NCI-H1930 (cell line): Measurements from ENCODE around the gene BRSK1.

ENCODE experiments used
- DNase-seq, 2 experiments: peaks; one replicate each; lab custom pipeline; 2025; lab: John Stamatoyannopoulos, UW

BRSK1 gene

DNA sequence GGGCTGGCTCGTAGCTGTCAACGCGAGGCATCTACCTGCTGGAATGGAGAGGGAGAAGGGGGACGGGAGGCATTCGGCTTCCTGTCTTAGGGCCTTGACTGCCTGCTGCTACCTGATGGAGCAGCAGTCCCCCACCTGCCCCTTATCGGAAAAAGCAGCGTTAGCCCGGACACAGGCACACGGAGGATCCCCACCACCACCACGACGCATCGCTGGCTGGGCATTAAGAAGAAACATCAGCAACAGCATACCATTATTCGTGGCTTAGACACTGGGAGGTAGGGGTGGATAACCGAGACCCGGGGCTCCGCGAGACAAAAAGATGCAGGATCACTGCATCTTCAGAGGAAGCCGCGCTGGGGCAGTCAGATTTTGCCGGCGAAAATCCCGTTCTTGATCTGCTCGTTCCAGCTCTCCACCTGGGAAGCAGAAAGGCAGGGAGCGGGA lies 69.6 kb downstream of the BRSK1 start:
- no peak for DNase-seq

DNA sequence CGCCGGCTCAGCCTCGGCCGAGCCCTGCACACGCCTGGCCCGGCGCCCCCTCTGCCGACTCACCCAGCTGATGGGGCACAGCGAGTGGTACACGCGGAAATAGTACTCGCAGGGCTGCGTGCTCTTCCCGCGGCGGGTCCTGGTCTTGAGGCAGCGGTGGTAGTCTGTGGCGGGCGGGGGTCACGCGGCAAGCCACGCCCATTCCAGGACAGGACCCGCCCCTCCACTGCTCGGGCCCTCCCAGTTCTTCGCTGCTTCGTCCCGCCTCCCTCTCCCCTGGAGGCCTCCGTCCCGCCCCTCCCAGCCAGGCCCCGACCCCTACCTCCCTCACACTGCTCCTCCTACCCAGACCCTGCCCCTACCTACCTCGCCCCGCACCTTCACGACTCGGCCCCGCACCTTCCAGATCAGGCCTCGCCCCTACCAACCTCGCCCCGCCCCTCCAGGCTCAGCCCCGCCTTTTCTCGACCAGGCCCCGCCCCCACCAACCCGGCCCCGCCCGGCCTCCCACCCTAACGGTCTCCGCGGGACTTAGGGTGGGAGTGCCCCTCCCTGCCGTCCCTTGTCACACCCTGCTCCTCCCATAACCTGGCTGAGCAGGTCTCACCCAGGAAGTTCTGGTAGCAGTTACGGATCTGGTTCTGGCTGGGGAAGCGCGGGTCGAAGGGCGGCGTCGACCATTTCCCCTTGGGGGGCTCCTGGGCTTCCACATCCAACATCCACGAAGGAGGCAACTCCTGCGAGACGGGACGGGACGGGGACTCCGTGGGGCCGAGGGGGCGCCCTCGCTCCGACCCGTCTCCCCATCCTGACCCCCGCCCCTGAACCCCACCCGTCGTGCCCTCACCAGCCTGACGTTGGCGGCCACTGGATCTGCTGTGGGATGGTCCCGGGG lies 70.3 kb downstream of the BRSK1 start:
- DNase-seq, result peak in 1 of 2 experiments; percentile 31

DNA sequence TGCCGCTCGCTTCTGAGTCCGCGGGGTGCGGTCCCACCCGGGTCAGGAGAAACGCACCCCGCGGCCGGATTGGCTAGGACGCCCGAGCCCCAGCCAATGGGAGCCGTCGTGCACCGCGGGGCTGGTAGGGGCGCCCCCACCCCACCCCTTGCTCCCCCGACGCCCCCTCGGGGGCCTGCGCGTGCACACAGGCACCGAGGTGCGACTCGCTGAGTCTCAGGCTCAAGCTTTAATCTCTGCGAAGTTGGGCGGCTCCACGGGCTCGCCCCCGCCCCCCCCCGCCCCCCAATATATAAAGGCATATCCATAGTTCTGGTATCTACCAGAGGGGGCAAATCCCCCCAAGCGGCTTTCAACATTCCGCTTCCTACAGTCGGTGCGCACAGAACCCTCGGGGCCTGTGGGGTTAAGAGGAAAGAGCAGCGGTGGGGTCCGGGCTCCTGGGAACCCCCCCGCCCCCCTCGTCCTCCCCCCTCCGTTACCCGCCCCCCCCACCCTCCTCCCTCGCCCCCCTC lies 71.0 kb downstream of the BRSK1 start, which contains the start of gene COX6B2:
TSS of gene COX6B2 (minus strand) at position 22 of the 515 bp plus-strand sequence. CDS start 198 bp downstream, outside the sequence.
- no peak for DNase-seq

DNA sequence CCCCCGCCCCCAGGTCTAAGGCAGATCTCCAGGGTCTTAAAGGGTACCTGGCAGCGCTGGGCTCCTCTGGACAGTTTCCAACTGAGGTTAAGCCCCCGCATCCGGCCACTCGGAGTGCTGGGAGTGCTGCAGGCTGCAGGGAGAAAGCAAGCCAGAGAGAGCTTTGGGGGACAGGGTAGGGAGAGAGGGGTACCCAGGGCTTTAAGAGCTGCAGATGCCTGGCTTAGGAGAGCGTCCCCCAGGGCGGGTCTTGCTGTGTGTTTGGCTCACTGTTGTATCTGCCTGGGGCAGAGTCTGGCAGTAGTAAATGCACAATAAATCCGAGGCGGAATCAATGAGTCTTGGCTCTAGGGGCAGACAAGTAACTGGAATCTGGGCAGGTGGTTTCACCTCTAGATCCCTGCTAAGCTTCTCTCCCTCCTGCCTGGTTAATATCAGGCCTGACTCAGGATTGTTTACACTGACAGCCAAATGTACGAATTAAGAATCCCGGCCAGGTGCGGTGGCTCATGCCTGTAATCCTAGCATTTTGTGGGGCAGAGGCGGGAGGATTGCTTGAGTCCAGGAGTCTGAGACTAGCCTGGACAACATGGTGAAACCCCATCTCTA lies 71.5 kb downstream of the BRSK1 start:
- no peak for DNase-seq

DNA sequence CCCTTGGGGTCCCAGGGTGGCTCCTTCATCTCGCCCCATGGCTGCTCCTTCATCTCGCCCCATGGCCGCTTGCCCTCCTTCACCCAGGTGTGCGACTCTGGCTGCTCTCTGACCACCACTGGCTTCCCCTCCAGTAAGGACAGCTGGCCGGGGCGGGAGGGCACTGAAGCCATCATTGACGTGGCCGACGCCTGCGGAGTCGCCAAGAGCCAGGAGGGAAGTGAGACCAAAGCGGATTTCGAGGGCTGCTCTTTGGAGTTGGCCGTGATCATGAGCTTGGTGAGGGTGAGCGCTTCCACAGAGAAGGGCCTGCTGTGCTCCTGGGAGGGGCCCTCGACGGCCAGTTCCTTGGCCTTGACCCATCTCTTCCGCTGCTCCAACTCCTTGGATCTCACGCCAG lies 74.7 kb downstream of the BRSK1 start:
- DNase-seq, result no peak

DNA sequence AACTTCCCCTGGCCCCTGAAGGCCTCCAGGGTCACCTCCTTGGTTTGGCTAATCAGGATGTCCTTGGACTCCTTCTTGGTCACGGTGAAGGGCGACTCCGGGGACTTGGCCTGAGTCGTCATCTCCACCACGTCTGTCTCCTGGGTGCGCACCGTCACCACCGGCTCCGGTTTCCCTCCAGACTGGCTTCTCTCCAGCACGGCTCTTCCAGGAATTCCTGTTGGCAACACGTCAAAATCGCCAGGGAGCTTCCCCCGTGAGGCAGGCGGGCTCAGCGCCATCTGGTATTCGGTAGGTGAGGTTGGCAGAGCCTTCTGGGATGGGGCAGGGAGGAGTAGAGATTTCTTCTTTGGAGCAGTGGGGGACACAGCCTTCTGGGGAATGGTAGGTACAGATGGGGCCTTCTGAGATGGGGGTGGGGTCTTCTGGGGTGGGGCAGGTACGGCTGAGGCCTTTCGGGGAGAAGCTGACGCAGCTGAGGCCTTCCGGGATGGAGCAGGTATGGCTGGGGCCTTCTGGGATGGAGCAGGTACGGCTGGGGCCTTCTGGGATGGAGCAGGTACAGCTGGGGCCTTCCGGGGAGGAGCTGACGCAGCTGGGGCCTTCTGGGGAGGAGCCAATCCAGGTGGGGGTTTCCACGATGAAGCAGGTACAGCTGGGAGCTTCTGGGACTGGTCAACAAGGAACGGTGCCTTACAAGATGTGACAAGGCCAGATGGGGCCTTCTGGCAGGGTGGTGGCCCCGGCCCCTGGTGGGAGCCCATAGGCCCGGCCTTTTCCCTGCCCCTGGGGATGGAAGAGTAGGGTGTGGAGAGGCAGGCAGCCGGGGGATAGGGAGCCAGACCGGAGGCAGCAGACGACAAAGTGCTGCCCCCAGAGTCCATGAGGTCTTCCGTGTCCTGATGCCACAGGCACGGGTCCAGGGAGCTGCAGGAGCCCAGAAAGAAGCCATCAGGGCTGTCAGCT lies 75.4 kb downstream of the BRSK1 start:
- no peak for DNase-seq

DNA sequence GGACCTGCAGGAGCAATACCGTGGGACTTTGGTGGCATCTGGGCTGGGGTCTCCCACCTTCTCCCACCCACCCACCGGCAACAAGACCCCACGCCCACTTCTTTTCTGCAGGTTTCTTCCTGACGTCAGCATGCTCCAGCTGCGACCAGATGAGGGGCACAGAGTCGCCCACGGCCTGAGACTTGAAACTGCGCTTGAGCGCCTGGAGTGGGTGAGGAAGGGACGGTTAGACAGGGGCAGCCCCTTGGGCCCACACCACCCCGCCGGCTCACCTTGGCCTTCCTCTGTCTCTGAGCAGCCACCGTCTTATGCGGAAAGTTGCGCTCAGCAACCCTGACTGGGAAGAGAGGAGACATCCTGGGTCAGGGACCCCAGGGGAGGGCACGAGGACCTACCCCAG lies 77.1 kb downstream of the BRSK1 start:
- no peak for DNase-seq
